CD1c-positive myeloid dendritic cell (primary cell): ENCODE data around the gene LDLRAP1.
"Not testable (repeated sequence)": the region's sequence is repeated elsewhere in the genome, so short reads cannot be mapped to it uniquely, and the experiment has no call there.

ENCODE experiments used
- DNase-seq: peaks from one replicate; pipeline ENCODE4 v3.0.0-alpha.2; 2016; ENCODE audit errors: extremely low spot score

The LDLRAP1 gene

GRCh38 chr1:25603779-25604538, 60.6 kb downstream of the LDLRAP1 start:
- DNase-seq: not testable (repeated sequence)

GRCh38 chr1:25607123-25607522, 63.7 kb downstream of the LDLRAP1 start:
- DNase-seq: no peak

GRCh38 chr1:25608488-25609178, 65.2 kb downstream of the LDLRAP1 start:
- peak; percentile 91 for DNase-seq

- peak; percentile 20 for DNase-seq
Measured at GRCh38 chr1:25609921-25610320, 66.5 kb downstream of the LDLRAP1 start.

- no peak for DNase-seq
Measured at GRCh38 chr1:25610822-25611630, 67.6 kb downstream of the LDLRAP1 start.

GRCh38 chr1:25611843-25612242, 68.4 kb downstream of the LDLRAP1 start:
- DNase-seq: no peak

GRCh38 chr1:25612421-25612820, 69.0 kb downstream of the LDLRAP1 start:
- no peak for DNase-seq

GRCh38 chr1:25613091-25613490, 69.7 kb downstream of the LDLRAP1 start:
- no peak for DNase-seq

- DNase-seq: no peak
Measured at GRCh38 chr1:25614501-25615171, 71.2 kb downstream of the LDLRAP1 start.

- DNase-seq: no peak
Measured at GRCh38 chr1:25615172-25615541, 71.8 kb downstream of the LDLRAP1 start.

GRCh38 chr1:25615563-25616094, 72.2 kb downstream of the LDLRAP1 start:
- no peak for DNase-seq

GRCh38 chr1:25616095-25616986, 72.9 kb downstream of the LDLRAP1 start, which contains the start of gene MAN1C1:
MAN1C1 (plus strand) TSS chr1:25616791; CDS start chr1:25617798, 1,007 bp downstream.
- peak; percentile 92 for DNase-seq

- DNase-seq: no peak
Measured at GRCh38 chr1:25616987-25617624, 73.7 kb downstream of the LDLRAP1 start.

- DNase-seq: peak; percentile 56
Measured at GRCh38 chr1:25617625-25618432, 74.4 kb downstream of the LDLRAP1 start.

- no peak for DNase-seq
Measured at GRCh38 chr1:25618433-25618808, 75.0 kb downstream of the LDLRAP1 start.
